COLO668 (cell line): ENCODE results near the gene SLC25A24.
"Not testable (repeated sequence)": the region's sequence is repeated elsewhere in the genome, so short reads cannot be mapped to it uniquely, and the experiment has no call there.

Experiments
- DNase-seq: peaks from one replicate; lab custom pipeline; 2025; ENCODE audit not compliant: unreplicated experiment; lab: John Stamatoyannopoulos, UW

Gene SLC25A24

DNA sequence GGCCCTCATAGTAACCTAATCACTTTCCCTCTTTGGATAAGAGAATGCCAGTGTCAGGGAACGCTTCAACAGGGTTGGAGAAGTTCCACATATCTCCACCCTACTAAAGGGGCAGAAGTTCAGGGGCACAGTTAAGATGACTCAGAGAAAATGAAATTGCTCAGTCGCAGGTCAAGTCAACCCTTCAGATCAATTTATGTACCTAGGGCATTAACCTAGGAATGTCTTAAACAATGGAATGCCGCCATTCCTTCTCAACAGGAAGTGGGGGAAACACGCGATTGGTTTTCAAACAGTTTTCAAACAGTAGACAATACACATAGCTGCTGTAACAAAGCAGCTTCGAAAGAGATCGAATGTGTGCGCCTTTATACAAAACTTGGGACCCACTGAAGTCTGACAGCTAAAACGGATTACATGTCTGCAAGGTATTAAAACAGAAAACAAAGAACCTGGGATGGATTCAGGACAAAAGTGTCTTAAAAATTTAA lies 897 bp downstream of the SLC25A24 start:
- no peak for DNase-seq

DNA sequence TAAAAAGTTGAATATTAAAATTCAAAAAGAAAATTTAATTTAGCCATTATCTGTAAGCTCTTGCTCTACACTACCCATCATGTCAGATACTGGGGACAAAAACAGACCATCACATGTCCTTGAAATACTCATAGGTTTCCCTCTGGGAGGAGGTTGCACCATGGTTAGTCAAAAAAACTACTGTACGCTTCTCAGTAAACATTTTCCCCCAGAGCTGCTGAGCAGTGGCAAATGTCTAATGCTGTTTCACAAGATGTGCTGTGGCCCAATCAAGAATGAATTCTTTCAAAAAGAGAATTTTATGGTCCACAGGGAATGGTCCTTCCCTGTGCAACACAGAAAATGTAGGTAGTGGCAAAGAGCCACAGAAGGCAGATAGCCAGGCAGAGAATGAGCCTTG lies 6.1 kb downstream of the SLC25A24 start:
- no peak for DNase-seq

DNA sequence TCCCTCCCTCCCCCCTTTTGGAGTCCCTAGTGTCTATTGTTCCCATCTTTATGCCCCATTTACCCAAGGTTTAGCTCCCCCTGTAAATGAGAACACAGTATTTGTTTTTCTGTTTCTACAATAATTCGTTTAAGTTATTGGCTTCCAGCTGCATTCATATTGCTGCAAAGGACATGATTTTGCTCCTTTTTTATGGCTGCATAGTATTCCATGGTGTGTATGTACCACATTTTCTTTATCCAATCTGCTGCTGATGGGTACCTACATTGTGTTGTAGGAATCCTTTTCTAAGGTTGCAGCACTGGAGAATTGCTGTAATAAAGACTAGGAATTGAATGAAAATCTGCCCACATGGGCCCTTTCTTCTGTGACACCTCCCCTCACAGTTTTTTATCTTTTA lies 6.8 kb downstream of the SLC25A24 start:
- DNase-seq = no peak

DNA sequence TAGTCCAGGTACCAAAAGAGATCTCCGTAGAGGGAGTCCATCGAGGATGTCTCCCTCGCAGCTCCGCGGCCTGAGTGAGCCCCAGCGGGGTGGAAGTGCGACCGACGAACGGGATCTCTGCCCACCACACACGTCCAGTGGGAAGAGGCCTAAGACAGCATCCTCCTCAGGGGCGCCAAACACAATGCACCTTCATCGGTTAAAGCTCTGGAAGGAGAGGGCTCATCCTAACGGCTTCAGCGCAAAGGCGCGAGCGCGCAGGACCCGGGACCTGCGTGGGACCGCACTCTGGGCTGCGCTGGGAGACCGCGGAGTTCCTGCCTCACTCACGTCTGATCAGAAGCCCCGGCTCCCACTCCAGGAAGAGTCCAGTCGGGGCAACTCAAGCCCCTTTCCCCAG lies 7.6 kb downstream of the SLC25A24 start:
- no peak for DNase-seq

DNA sequence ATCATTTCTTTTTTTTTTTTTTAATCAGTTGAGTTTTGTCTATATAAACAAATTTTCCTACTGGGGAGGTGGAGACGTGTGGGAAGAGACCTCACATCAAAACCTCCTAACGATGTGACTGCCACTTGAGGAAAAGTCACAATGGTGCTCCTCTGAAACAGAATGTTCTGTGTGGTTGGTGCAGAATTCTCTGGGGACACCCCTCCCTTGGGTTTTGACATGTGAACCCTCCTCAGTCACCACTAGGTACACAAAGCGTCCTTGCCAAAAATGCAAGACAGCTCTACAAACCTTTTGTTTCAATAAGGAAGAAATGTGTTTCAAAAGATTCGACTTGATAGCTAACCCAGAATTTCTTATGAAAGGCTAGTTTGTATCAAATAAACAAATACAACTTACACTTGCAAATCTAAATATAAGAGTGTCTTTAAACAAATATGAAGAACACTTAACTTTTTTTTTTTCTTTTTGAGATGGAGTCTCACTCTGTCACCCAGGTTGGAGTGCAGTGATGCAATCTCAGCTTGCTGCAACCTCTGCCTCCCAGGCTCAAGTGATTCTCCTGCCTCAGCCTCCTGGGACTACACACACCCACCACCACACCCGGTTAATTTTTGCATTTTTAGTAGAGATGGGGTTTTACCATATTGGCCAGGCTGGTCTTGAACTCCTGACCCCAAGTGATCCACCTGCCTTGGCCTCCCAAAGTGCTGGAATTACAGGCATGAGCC lies 9.3 kb downstream of the SLC25A24 start:
- no peak for DNase-seq

DNA sequence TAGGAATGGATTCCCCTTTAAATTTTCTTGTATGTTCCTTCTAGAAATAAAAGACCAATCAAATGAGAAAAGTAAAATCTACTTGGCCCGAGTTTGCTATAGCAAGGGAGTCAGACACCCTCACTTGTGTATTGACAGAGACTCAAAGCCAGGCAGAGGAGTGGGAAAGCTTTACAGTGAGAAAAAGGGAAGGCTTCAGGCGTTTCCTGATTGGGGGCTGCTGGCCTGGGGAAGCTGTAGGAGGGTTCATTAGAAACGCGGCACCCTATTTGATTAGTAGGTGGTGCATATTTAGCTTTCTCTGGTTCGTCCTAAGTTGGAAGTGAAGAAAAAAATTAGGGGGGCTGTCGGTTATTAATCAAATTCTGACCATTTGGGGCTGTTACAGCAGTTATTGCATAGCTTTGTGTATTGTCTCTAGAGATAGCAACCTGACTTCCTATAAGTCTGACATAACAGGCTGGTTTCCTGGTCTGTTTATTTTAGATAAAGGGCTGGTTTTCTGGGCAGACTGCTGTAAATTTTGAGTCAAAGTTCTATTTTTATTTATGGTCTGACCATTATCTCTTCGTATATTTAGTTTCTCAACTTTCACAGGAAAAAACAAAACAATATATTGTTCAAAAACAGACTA lies 10.0 kb downstream of the SLC25A24 start:
- no peak for DNase-seq

DNA sequence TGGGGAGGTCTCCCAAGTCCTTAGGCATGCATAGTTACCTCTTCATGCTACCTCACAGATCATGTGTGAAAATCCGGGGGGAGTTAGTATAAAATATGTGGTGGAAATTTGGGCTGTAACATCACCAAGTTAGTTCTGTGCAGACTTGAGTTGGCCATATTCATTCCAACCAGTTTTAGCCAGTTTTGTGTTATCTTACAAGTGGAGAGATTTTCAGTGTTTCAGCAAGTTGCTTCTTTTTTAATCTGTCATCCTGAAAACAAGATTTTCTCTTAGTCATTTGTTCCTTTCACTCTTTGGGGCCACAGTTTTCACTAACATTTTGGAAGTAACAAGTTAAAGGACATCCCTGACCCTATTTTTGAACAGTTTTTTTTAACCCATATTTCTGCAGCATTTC lies 11.3 kb downstream of the SLC25A24 start:
- DNase-seq = no peak

DNA sequence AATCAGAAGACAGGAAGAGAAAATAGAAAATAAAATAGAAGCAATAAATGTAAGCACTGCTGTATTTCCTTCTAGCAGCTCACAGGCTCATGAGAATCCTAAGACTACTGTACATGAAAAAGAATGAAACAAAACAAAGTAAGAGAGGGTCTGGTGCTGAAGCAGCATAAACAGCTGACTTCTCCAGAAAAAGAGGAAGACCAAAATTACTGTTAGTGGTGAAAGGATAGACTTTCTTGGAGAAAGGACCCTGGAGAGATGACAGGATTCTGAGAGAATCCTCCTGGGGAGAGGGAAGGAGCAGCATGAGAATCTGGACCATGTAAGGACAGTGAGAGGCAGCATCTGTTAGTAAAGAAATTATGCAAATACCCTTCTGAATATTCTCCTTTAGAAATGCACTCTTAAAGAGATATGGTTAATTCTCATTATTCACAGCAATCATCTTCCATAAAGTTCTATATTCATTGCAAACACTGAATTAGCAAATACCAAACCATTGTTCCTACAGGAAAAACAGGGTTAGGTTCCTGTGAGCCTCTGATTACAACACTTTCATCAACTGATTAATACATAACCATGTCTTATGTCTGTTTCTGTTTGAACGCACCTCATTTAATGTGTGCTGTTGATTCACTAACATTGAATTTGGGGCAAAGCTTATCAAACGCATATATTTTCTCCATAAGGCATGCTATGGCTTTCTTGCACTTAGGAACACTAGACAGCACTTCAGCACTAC lies 17.0 kb downstream of the SLC25A24 start:
- DNase-seq = no peak

DNA sequence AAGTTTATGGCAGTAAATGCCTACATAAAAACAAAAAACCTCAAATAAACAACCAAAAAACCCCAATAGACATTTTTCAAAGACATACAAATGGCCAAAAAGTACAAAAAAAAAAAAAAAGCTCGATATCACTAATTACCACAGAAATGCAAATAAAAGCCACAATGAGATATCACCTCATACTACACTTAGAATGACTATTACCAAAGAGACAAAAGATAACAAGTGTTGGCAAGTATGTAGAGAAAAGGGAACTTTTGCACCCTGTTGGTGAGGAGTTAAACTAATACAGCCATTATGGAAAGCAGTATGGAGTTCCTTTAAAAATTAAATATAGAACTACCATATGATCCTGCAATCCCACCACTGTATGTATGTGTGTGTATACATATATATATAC lies 21.1 kb downstream of the SLC25A24 start:
- DNase-seq = no peak

DNA sequence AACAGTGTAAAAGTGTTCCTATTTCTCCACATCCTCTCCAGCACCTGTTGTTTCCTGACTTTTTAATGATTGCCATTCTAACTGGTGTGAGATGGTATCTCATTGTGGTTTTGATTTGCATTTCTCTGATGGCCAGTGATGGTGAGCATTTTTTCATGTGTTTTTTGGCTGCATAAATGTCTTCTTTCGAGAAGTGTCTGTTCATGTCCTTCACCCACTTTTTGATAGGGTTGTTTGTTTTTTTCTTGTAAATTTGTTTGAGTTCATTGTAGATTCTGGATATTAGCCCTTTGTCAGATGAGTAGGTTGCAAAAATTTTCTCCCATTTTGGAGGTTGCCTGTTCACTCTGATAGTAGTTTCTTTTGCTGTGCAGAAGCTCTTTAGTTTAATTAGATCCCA lies 37.7 kb downstream of the SLC25A24 start:
- not testable (repeated sequence) for DNase-seq

DNA sequence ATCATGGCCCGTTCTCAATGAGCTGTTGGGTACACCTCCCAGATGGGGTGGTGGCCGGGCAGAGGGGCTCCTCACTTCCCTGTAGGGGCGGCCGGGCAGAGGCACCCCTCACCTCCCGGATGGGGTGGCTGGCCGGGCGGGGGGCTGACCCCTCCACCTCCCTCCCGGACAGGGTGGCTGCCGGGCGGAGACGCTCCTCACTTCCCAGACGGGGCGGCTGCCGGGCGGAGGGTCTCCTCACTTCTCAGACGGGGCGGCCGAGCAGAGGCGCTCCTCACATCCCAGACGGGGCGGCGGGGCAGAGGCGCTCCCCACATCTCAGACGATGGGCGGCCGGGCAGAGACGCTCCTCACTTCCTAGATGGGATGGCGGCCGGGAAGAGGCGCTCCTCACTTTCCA lies 40.2 kb downstream of the SLC25A24 start:
- not testable (repeated sequence) for DNase-seq

DNA sequence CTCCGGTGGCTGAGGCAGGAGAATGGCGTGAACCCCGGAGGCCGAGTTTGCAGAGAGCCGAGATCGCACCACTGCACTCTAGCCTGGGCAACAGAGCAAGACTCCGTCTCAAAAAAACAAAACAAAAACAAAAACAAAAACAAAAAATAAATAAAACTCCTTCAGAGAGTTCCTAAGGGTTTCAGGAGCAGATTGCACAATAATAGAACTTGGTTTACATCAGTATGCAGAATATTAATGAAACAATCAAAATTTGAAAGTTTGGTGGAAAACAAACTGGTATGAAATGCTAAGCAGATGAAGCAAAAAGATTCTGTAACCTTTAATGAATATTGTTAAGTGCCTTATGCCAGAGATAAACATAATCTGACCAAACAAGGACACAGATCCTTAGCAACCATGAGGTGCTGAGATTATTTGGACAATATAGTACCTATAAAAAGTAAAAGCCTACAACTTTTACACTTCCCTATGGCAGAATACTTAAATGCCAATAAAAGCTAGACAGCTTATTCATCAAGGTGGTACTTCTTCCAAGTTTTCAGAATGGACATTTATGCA lies 41.2 kb downstream of the SLC25A24 start:
- DNase-seq = no peak

DNA sequence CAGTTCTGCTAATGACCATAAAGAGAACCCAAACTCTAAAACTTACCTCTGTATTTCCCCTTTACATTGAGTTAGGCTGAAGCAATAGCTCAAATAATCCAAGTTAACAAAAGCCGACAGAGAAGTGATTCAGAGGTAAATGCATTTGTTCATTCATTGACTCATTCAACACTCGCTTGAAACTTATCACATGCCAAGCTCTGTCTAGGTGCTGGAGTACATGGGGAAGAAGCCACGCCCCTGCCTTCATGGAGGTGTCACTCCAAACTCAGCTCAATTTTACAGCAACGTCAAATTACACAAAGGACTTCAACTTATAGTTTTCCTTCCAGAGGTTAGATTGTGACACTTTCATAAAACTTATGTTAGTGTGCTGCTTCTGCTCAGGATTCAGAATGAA lies 45.8 kb downstream of the SLC25A24 start:
- DNase-seq = no peak

DNA sequence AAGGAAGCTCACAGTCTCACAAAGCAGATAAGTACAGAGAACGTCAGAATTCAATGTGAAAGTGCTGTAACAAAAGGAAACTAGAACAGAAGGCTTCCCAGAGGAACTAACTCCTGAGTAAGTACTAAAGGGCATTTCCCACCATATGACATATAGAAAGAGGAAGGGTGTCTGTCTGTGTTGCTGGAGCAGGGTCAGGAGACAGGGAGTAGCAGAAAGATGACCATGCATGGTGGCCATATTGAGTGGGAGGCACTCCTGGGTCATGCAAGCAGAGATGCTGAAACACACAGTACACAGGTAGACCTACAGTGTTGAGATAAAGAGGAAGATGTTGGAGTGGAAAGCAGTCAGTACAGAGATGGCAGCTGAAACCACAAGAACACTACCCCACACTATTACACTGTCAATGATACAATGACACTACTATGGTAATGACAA lies 47.3 kb downstream of the SLC25A24 start:
- no peak for DNase-seq

DNA sequence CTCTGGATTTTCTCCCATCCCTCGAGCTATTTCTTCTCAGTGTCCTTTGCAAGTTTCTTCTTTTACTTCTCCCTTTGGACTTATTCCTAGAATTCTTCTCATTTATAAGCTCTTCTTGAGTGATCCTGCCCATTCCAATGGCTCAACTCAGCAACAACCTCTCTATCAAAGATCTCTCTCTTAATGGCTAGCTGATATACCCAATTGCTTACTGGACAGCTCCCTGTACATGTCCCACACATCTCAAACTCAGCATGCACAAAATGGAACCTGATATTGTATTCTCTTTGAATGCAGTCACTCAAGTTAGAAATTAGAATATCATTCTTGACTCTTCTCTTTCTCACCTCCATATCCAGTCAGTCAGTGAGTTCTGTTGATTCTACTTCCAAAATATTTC lies 48.6 kb downstream of the SLC25A24 start:
- no peak for DNase-seq

DNA sequence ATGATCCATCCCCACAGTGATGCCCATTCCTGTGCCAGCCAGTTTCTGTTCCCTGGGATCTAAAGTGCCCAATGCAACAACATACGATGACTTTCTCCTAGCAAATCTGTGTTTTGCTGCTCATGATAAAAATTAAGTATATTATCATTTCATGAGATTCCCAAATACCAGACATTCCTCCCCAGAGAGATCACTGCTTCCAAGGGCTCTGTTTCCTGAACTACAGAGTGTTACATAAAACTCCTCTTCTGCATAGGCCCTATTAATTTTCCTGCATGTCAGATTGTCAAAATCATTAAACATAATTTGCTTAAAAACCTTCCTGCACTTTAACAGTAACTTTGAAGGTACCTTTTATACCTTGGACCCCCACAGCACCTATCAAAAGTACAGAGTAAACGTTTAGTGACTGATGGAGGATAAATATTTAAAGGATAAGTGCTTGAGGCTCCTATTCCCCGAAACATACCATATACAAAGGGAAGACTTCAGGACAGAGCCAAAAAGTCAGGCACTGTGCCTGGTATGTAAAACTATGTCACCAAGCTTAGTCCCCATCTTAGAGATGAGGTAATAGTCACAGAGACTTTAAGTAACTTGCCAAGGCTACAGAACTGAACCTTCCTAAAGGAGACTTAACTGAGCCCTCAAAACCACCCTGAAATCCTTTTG lies 50.2 kb downstream of the SLC25A24 start:
- no peak for DNase-seq

DNA sequence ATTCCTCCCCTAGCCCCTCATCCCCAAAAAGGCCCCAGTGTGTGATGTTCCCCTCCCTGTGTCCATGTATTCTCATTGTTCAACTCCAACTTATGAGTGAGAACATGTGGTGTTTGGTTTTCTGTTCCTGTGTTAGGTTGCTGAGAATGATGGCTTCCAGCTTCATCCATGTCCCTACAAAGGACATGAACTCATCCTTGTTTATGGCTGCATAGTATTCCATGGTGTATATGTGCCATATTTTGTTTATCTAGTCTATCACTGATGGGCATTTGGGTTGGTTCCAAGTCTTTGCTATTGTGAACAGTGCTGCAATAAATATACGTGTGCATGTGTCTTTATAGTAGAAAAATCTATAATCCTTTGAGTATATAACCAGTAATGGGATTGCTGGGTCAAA lies 55.6 kb downstream of the SLC25A24 start:
- not testable (repeated sequence) for DNase-seq

DNA sequence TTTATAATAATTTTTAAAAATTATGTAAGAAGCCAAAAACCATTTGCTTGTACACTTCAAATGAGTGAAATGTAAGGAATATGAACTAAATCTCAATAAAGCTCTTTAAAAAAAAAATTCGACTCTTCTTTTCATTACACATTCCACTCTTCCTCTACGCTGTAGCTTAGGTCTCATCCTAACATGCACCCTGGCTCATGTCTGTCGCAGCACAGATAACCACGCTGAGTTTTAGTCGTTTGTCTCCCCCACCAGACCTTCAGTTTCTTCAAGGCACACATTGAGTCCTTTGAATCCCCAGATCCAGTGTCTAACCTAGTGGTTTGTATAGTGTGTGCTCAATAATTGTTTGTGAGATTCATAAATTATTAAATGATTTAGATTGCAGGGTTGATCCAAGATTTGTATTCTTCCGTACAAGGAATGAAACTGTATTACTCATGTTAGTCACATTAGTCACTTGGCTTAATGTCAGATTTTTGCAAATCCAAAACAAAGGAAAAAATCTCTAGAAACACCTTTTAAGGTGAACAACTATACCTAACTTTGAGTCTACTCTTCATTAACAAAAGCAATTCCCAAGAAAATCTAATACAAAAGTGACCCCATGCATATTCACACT lies 57.3 kb downstream of the SLC25A24 start:
- no peak for DNase-seq

DNA sequence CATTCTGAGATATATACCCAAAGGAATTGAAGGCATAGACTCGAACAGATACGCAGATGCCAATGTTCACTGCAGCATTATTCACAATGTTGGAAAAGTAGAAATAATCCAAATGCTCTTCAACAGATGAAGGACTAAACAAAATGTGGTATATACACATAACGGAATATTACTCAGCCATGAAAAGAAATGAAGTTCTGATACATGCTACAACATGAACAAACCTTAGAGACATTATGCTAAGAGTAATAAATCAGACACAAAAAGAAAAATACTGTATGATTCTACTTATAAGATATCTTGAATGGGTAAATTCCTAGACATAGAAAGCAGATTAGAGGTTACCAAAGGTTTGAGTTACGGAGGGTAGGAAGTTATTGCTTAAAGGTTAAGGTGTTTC lies 57.9 kb downstream of the SLC25A24 start:
- no peak for DNase-seq

DNA sequence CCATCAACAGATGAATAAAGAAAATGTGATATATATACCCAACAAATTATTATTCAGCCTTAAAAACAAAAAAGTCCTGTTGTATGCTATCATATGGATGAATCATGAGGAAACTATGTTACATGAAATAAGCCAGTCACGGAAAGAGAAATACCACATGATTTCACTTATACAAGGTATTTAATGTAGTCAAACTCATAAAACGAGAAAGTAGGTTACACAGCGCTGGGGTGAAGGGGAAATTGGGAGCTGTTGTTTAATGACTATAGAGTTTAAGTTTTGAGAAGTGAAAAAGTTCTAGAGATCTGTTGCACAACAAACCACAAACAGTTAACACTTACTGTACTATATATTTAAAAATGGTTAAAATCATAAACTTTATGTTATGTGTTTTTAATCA lies 58.5 kb downstream of the SLC25A24 start:
- no peak for DNase-seq

DNA sequence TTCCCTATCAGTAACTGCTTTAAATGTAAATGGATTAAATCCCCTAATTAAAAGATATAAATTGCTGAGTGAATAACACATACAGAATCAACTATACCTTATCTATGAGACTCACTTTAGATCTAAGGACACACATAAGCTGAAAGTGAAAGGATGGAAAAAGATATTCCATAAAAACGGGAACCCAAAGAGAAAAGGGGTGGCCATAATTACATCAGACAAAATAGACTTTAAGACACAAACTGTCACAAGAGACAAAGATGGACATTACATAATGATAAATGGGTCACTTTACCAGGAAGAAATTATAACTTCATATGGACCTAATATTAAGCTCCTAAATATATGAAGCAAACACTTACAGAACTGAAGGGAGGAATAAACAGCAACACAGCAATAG lies 59.2 kb downstream of the SLC25A24 start:
- no peak for DNase-seq
